ENCODE results near the gene IST1. TPM values are rescaled to one million over a fixed set of nuclear protein-coding genes. Genes with fewer than 3 reads are reported as not detected.

Gene IST1
- total RNA-seq, 1 experiment from 2014 or later: 160 TPM

Other genes starting within 250 kb of the IST1 start
- gene PHLPP2, start 170.8 kb upstream of the IST1 start, total RNA-seq (2014; rRNA removed; shearing (Covaris generic); ENCODE audit: low replicate concordance): 10.9 and 14.8 TPM in 2 replicates
- 71.0 and 78.8 TPM in 2 replicates for gene AP1G1, start 86.7 kb upstream of the IST1 start, total RNA-seq (2014; rRNA removed; shearing (Covaris generic); ENCODE audit: low replicate concordance)
- gene ATXN1L, start 49.6 kb upstream of the IST1 start, total RNA-seq (2014; rRNA removed; shearing (Covaris generic); ENCODE audit: low replicate concordance): 12.2 and 15.1 TPM in 2 replicates
- gene ZNF821, start 11.3 kb upstream of the IST1 start, total RNA-seq (2014; rRNA removed; shearing (Covaris generic); ENCODE audit: low replicate concordance): 6.4 and 16.2 TPM in 2 replicates
- gene PKD1L3, start 104.9 kb downstream of the IST1 start, total RNA-seq (2014; rRNA removed; shearing (Covaris generic); ENCODE audit: low replicate concordance): not detected in 2 replicates
- gene DHODH, start 113.2 kb downstream of the IST1 start, total RNA-seq (2014; rRNA removed; shearing (Covaris generic); ENCODE audit: low replicate concordance): 7.6 and 14.2 TPM in 2 replicates
- gene HP, start 159.0 kb downstream of the IST1 start, total RNA-seq (2014; rRNA removed; shearing (Covaris generic); ENCODE audit: low replicate concordance): not detected in 2 replicates
- not detected in 2 replicates for gene HPR, start 167.7 kb downstream of the IST1 start, total RNA-seq (2014; rRNA removed; shearing (Covaris generic); ENCODE audit: low replicate concordance)
- gene TXNL4B, start 198.1 kb downstream of the IST1 start, total RNA-seq (2014; rRNA removed; shearing (Covaris generic); ENCODE audit: low replicate concordance): 11.7 and 15.2 TPM in 2 replicates
- gene DHX38, start 198.3 kb downstream of the IST1 start, total RNA-seq (2014; rRNA removed; shearing (Covaris generic); ENCODE audit: low replicate concordance): 32.3 and 57.4 TPM in 2 replicates

Data from Karpas-422 (cell line).